ENCODE data around the gene RTTN.

DNA sequence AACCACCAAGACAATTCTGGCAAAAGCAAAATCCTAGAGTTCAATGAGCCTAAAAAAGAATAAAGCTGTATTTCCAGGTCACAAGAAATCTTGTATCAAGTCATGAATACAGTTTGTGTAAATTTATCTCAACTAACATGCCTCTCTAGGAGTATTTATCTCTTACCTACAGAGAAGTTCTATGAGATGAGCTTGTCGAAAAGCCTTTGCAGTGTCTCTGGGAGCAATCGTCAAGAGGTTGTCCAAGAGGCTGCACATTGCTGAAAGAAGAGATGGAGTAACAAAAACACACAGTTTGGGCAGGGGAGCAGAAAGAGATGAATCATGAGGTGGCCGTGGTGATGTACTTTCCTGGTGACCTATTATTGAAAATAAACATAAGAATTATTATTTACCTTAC, 145.8 kb downstream of the RTTN start:
- TF ChIP-seq, protein P1, sequence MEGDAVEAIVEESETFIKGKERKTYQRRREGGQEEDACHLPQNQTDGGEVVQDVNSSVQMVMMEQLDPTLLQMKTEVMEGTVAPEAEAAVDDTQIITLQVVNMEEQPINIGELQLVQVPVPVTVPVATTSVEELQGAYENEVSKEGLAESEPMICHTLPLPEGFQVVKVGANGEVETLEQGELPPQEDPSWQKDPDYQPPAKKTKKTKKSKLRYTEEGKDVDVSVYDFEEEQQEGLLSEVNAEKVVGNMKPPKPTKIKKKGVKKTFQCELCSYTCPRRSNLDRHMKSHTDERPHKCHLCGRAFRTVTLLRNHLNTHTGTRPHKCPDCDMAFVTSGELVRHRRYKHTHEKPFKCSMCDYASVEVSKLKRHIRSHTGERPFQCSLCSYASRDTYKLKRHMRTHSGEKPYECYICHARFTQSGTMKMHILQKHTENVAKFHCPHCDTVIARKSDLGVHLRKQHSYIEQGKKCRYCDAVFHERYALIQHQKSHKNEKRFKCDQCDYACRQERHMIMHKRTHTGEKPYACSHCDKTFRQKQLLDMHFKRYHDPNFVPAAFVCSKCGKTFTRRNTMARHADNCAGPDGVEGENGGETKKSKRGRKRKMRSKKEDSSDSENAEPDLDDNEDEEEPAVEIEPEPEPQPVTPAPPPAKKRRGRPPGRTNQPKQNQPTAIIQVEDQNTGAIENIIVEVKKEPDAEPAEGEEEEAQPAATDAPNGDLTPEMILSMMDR (IDR thresholded peaks at IDR 0.05): no peak
- TF ChIP-seq, protein P2, sequence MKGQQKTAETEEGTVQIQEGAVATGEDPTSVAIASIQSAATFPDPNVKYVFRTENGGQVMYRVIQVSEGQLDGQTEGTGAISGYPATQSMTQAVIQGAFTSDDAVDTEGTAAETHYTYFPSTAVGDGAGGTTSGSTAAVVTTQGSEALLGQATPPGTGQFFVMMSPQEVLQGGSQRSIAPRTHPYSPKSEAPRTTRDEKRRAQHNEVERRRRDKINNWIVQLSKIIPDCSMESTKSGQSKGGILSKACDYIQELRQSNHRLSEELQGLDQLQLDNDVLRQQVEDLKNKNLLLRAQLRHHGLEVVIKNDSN (IDR thresholded peaks at IDR 0.05; ENCODE audit: borderline replicate concordance, low read depth): no peak
- no peak for TF ChIP-seq YY1 (IDR thresholded peaks at IDR 0.05; ENCODE audit: low read depth)
- no peak for TF ChIP-seq MAX (IDR thresholded peaks at IDR 0.05; ENCODE audit: low read depth)
- TF ChIP-seq TCF12 (IDR thresholded peaks at IDR 0.05): no peak
- no peak for TF ChIP-seq REST (IDR thresholded peaks at IDR 0.05; ENCODE audit: low read depth, low read length)
- no peak for TF ChIP-seq TEAD4 (IDR thresholded peaks at IDR 0.05; ENCODE audit: borderline replicate concordance, insufficient read depth)
- no peak for TF ChIP-seq MXI1 (IDR thresholded peaks at IDR 0.05; ENCODE audit: low read depth, low read length)
- no peak for TF ChIP-seq MEF2A (IDR thresholded peaks at IDR 0.05; ENCODE audit: borderline replicate concordance, low read depth)
- TF ChIP-seq EP300 (IDR thresholded peaks at IDR 0.05; ENCODE audit: borderline replicate concordance in 1 of 2, low read depth in 1 of 2, low read length in 1 of 2): no peak
- no peak for TF ChIP-seq FOSL2 (IDR thresholded peaks at IDR 0.05; ENCODE audit: borderline replicate concordance, low read depth)
- TF ChIP-seq GABPA (IDR thresholded peaks at IDR 0.05; ENCODE audit: low read depth): no peak

Measured in SK-N-SH (cell line).